Posterior cingulate gyrus (tissue), 11 donors: ENCODE results near the gene TMEM115.
"Not testable (repeated sequence)": the region's sequence is repeated elsewhere in the genome, so short reads cannot be mapped to it uniquely, and the experiment has no call there.

Source experiments
- DNase-seq, 10 donors: peaks; one replicate each; pipeline versions ENCODE4 v3.0.0 to v3.0.0-alpha.2; 2020 to 2021; ENCODE audit warnings: mixed read lengths in 3 of 10
- intact Hi-C: fragments of 100-400 bp; cut with DNase I; formaldehyde crosslinking; loops from one replicate; pipeline ENCODE4 v1.15.1; 2023

TMEM115 gene

GRCh38 chr3:50321336-50322114 lies 37.8 kb downstream of the TMEM115 start:
- DNase-seq, result peak; percentile 84 to 99 (median 90)
- intact Hi-C loops, result loop anchor here (2.0 to 10.0 kb wide), 3 partner anchors 21 to 95 kb away; partner anchors contain the start of gene LSMEM2

GRCh38 chr3:50320853-50321335 lies 38.4 kb downstream of the TMEM115 start:
- intact Hi-C loops, result loop anchor here (2.0 to 10.0 kb wide), 3 partner anchors 20 to 94 kb away; partner anchors contain the start of gene LSMEM2
- DNase-seq, result peak; percentile 70 to 97 (median 78)

DNA sequence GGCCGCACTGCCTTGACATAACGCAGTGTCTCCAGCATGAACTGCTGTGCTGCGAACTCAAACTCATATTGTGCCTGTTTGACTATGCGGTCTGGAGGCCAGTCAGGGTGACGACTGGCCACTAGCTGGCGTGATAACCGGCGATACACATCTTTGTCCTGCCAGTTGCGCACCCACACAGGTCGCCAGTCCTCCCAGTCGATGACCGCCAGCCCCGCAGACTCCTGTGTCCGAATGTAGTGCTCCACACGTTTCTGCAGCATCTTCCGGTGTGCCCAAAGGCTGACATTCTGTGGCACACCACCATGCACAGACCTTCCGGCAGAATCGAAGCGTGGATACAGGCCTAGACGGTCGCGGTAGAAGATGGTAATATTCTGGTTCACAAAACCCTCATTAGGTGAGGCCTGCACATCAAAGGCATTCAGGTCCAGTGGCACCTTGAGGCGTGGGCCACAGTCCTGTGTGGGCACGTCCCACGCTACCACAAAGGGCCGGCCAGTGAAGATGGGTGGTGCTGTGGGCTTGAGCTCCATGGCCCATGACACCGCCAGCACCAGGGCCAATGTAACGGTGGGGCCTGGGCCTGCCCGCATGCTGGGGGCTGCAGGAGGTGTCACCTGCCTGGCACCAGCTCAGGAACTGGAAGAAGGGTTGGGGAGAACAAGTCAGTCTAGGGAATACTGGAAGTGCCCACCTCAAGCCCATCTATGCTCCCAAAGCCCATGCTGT lies 39.3 kb downstream of the TMEM115 start:
- DNase-seq, result no peak
- intact Hi-C loops, result loop anchor here (2.0 to 10.0 kb wide), 3 partner anchors 19 to 93 kb away; partner anchors contain the start of gene LSMEM2

DNA sequence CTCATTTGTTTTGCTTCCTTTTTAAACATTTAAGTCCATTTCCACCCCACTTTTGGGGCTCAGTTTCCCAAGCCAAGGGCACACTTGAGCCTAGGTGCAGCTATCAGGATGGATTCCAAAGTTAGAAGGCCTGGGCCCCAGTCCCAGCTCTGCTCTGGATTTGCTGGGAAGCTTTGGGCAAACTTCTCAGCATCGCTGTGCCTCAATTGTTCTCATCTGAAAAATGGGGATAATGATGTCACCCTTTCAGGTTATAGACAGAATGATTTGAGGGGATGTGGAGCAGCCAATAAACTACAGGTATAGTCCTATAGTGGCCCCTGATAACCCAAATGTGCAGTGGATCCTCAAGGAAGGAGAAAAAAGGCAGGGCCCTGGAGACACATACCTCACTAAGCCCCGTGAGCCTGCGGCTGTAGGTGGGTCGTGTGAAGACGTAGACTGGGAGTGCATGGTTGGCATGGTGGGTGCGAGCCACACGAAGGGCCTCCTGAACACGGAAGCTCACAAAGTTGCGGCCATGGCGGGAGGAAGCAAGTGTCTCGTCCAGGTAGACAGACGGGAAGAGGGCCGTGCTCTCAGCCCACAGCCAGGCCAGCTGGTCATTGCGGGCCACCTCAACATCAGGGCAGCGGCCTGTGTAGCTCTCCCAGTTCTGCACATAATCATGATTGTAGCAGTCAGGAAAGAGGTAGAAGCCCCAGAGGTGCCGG lies 40.0 kb downstream of the TMEM115 start:
- DNase-seq, result no peak
- intact Hi-C loops, result no loop called here

DNA sequence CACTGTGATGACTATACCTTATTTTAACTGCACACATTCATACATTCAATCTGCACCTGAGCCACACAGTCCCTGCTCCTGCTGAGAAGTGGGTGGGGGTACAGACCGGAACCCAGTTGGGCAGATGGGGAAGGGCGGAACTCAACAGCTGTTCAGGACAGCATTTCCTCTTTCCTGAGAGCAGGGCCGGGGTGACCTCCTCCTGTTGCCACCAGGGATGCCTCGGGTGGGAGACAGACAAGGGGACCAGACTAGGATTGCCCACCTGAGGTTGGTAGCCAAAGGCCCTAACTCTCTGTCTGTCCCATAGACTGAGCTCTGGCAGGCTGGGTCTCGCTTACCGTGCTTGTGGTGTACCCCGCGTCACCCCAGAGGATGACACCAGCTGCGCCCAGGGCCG lies 40.7 kb downstream of the TMEM115 start:
- intact Hi-C loops, result no loop called here
- peak in 1 of 10 donors; percentile 67 for DNase-seq

GRCh38 chr3:50318163-50318562 lies 41.2 kb downstream of the TMEM115 start:
- peak in 1 of 10 donors; percentile 74 for DNase-seq

DNA sequence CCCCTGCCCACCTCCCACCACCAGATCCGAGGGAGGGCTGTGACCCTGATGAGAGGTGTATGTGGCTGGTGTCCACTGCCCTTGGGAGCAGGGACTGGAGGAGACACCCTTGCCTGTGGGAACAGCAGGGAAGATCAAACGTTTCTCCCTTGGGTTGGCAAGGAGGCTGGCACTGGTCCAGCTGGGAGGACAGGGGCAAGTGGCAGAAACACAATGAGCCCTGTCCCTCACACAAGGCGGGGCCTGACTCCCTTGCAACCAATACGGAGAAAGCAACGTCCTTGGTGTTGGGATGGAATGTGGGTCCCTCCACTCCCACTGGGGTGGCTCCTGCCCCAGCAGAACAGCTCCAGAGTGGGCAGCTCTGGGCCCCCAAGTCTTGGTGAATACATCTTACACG lies 42.0 kb downstream of the TMEM115 start:
- DNase-seq, result peak in 1 of 10 donors; percentile 79
- intact Hi-C loops, result no loop called here

More at GRCh38 chr3:50318163-50318562, 41.2 kb downstream of the TMEM115 start:
- intact Hi-C loops, result no loop called here

DNA sequence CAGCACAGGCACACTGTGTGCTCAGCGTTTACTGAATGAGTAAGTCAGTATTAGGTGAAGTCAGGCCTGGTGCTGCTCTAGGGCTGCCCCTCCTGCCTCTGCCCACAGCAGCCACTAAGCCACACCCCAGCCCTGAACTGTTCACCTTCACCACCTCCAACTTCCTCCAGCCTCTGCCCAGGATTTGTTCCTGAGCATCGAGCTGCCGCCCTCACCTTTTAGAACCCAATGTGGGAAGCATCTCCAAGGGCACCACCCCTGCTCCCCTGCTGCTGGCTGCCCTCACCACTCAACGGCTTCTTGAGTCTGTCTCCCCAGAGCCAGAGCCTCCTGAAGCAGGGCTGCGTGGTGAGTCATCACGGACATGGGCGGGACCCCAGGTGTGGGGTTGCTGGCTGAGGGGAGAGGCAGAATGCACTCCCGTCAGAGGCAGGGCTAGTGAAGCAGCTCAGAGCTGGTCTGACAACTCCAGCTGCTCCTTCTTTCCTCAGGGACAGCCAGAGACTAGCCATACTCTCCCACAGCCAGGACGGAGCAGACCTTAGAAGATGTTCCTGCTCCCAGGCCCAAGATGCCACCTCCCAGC lies 42.6 kb downstream of the TMEM115 start:
- peak in 1 of 10 donors; percentile 77 for DNase-seq
- intact Hi-C loops, result no loop called here

DNA sequence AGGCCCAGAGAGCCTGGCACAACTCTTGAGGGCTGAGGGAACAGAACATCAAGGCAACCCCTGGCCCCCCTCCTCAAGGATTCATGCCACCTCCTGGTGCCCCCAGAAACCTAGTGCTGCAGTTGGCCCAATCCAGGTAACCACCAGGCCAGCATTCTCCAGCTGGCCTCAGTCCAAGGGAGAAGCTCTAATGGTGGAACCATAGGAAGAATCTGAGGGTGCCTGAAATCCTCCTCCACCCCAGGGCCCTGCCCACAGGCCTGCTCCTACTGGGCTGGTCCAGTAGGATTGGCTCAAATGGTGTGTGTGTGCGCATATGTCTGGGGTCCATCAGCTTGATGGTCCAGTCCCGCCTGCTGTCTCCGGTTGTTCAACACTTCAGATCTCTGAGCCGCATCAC lies 44.5 kb downstream of the TMEM115 start:
- no peak for DNase-seq
- intact Hi-C loops, result no loop called here

GRCh38 chr3:50314342-50314741 lies 45.0 kb downstream of the TMEM115 start:
- DNase-seq, result no peak
- intact Hi-C loops, result no loop called here

DNA sequence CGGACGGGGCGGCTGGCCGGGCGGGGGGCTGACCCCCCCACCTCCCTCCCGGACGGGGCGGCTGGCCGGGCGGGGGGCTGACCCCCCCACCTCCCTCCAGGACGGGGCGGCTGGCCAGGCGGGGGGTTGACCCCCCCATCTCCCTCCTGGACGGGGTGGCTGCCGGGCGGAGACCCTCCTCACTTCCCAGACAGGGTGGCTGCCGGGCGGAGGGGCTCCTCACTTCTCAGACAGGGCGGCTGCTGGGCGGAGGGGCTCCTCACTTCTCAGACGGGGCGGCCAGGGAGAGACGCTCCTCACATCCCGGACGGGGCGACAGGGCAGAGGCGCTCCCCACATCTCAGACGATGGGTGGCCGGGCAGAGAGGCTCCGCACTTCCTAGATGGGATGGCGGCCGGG lies 47.3 kb downstream of the TMEM115 start:
- DNase-seq, intact Hi-C loops: not testable (repeated sequence)
